Stimulated activated CD8-positive, alpha-beta memory T cell treated with anti-CD3 and anti-CD28 coated beads, Interleukin-2, amount 100 ng/mL, for 1 hour (primary cell): Measurements from ENCODE around the gene GOLGA5.
"Not testable (repeated sequence)": the region's sequence is repeated elsewhere in the genome, so short reads cannot be mapped to it uniquely, and the experiment has no call there.

ENCODE experiments used
- DNase-seq, 2 donors: peaks; one replicate each; pipeline ENCODE4 v3.0.0-alpha.2; 2020; ENCODE audit warnings: low read depth in 2 of 2

The GOLGA5 gene

GRCh38 chr14:92793709-92794546, at the start of gene GOLGA5:
Gene GOLGA5 (plus strand): TSS chr14:92794305. CDS start chr14:92797438, 3,133 bp downstream.
- peak; percentile 95 to 96 for DNase-seq

GRCh38 chr14:92747701-92748258, 46.3 kb upstream of the GOLGA5 start:
- no peak for DNase-seq

- peak; percentile 59 to 73 for DNase-seq
Observed at GRCh38 chr14:92748259-92749016, 45.7 kb upstream of the GOLGA5 start, which contains the start of gene LGMN. Gene LGMN (minus strand): TSS chr14:92748627. CDS start chr14:92732786, 15,841 bp downstream.

- DNase-seq = not testable (repeated sequence)
Observed at GRCh38 chr14:92750222-92750728, 43.8 kb upstream of the GOLGA5 start.

- no peak for DNase-seq
Observed at GRCh38 chr14:92750994-92751400, 43.1 kb upstream of the GOLGA5 start.

GRCh38 chr14:92751819-92752218, 42.3 kb upstream of the GOLGA5 start:
- DNase-seq = no peak

GRCh38 chr14:92753250-92753649, 40.9 kb upstream of the GOLGA5 start:
- DNase-seq = no peak

- DNase-seq = no peak
Observed at GRCh38 chr14:92754966-92755365, 39.1 kb upstream of the GOLGA5 start.

GRCh38 chr14:92755495-92755894, 38.6 kb upstream of the GOLGA5 start:
- DNase-seq = no peak

GRCh38 chr14:92756446-92756845, 37.7 kb upstream of the GOLGA5 start:
- no peak for DNase-seq

GRCh38 chr14:92759300-92759678, 34.8 kb upstream of the GOLGA5 start:
- DNase-seq = no peak

- no peak for DNase-seq
Observed at GRCh38 chr14:92759679-92760523, 34.2 kb upstream of the GOLGA5 start.

- no peak for DNase-seq
Observed at GRCh38 chr14:92760524-92760805, 33.6 kb upstream of the GOLGA5 start.

GRCh38 chr14:92763666-92764631, 30.2 kb upstream of the GOLGA5 start:
- DNase-seq = not testable (repeated sequence)

GRCh38 chr14:92768236-92768635, 25.9 kb upstream of the GOLGA5 start:
- DNase-seq = not testable (repeated sequence)

- DNase-seq = no peak
Observed at GRCh38 chr14:92768795-92769194, 25.3 kb upstream of the GOLGA5 start.

- no peak for DNase-seq
Observed at GRCh38 chr14:92770484-92770883, 23.6 kb upstream of the GOLGA5 start.

GRCh38 chr14:92774572-92774971, 19.5 kb upstream of the GOLGA5 start:
- no peak for DNase-seq

GRCh38 chr14:92775292-92775691, 18.8 kb upstream of the GOLGA5 start:
- not testable (repeated sequence) for DNase-seq

GRCh38 chr14:92778868-92779565, 15.1 kb upstream of the GOLGA5 start:
- not testable (repeated sequence) for DNase-seq
